ENCODE data around the gene ETV5.

ETV5 gene

DNA sequence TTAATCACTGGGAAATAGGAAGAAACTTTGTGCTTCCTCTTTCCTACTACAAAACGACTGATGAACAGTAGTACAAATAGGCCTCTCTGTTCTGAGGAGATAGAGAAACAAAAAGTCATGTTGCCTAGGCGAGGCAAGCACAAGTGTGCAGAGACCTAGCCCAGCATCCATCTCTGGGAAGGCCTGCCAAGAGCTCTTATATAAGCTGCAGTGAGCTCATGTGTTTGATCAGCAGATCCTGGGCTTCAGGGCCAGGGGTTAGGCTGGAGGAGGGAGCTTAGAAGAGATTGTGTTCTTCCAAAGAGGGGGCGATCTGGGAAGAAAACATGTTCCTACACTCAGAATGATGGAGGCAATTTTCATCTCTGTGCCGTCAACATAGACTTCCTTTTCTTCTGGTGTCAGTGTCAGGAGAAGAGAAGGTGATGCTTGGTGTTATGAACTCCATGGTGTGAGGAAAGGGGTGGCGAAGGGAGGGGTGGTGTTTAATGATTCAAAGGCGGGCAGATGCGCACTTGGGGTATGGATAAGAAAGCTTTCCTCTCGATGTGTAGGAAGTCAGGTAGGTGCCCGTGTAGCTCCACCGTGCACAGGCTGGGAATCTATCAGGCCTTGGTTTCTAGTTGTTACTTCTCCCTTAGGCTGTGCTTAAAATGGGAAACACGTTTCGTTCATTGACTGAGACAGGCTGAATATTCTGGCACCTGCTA, 29.5 kb upstream of the ETV5 start:
- Histone ChIP-seq H4K20me1 (ENCODE audit: insufficient read depth, low read length) (no peaks in the 10 kb centered on the region), H3K4me3 (ENCODE audit: low read length) (no peak overlapping the region), H2AFZ (ENCODE audit: low read depth, low read length) (no peak overlapping the region), H3K9ac (ENCODE audit: low read length) (no peak overlapping the region), H3K36me3 (replicated peaks; ENCODE audit: low read depth, low read length) (no peaks in the 10 kb centered on the region), H3K4me2 (ENCODE audit: low read length) (no peak overlapping the region), H3K4me1 (ENCODE audit: low read length) (0 out of 2 replicates have a peak, but pooled peaks cover 4% of the 10 kb centered on the region), H3K9me3 (ENCODE audit: insufficient read depth, low read length) (no peaks in the 10 kb centered on the region), H3K79me2 (ENCODE audit: low read length) (no peaks in the 10 kb centered on the region), H3K27me3 (ENCODE audit: low read depth, low read length) (peaks cover 8% of the 10 kb centered on the region; the same call in 1 of the 2 replicates), H3K27ac (ENCODE audit: low read length) (no peak overlapping the region)
- TF ChIP-seq CTCF (IDR thresholded peaks at IDR 0.05; ENCODE audit: low read depth, low read length) (no peak), EZH2phosphoT487 (IDR thresholded peaks at IDR 0.05; ENCODE audit: low read depth) (no peak)

DNA sequence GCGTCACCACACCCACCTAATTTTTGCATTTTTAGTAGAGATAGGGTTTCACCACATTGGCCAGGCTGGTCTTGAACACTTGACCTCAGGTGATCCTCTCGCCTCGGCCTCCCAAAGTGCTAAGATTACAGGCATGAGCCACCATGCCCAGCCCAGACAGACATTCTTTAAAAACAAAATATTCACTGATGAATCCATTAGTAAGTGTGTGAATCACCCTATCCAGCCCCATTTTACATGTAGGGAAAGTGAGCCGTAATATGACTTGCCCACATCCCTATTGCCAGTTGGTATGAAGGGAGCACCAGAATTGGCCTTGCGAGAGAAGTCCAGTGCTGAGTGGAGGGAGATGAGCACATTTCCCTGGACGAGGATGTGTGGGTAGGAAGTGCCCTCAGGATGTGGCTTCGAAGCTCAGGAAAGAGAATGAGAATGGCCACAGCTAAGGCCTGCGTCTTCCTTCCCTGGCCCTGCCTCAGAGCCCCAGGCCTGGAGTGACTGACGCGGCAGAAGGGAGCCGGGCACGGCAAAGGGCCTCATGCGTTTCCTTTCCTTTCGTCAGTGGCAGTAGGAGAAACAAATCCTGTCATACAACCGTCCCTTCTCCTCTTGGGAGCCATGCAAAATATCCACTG, 28.3 kb upstream of the ETV5 start:
- Histone ChIP-seq H3K4me3 (ENCODE audit: low read length) (no peak overlapping the region), H3K79me2 (ENCODE audit: low read length) (no peaks in the 10 kb centered on the region), H3K4me1 (ENCODE audit: low read length) (0 out of 2 replicates have a peak, but pooled peaks cover 2% of the 10 kb centered on the region), H3K9me3 (ENCODE audit: insufficient read depth, low read length) (no peaks in the 10 kb centered on the region), H4K20me1 (ENCODE audit: insufficient read depth, low read length) (no peaks in the 10 kb centered on the region), H3K27me3 (ENCODE audit: low read depth, low read length) (peaks cover 6% of the 10 kb centered on the region; the same call in 1 of the 2 replicates), H3K4me2 (ENCODE audit: low read length) (no peak overlapping the region), H3K9ac (ENCODE audit: low read length) (no peak overlapping the region), H2AFZ (ENCODE audit: low read depth, low read length) (no peak overlapping the region), H3K27ac (ENCODE audit: low read length) (no peak overlapping the region), H3K36me3 (replicated peaks; ENCODE audit: low read depth, low read length) (no peaks in the 10 kb centered on the region)
- no peak for TF ChIP-seq CTCF (IDR thresholded peaks at IDR 0.05; ENCODE audit: low read depth, low read length)
- TF ChIP-seq EZH2phosphoT487 (IDR thresholded peaks at IDR 0.05; ENCODE audit: low read depth) = no peak

DNA sequence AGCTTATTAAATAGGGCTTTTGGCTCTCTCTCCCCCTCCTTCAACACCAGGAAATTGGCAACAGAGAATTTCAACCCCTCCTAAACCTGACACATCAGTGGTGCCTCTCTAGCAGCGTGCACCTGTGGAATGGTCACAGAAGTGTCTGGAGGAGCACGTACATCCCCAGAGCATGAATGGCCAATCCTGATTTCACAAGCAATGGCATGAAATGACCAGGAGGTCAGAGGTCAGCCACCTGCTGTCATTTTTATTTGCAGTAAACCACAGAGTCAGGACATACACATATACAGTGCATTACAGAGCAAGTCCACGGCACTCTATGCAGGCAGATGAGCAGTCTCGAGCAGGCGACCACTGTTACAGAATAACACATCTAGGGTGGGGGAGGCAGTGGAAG, 25.1 kb upstream of the ETV5 start:
- Histone ChIP-seq H3K27me3 (ENCODE audit: low read depth, low read length) (peaks cover 13% of the 10 kb centered on the region), H3K4me3 (ENCODE audit: low read length) (no peak overlapping the region), H3K9me3 (ENCODE audit: insufficient read depth, low read length) (no peaks in the 10 kb centered on the region), H3K4me1 (ENCODE audit: low read length) (no peaks in the 10 kb centered on the region), H3K4me2 (ENCODE audit: low read length) (no peak overlapping the region), H3K27ac (ENCODE audit: low read length) (no peak overlapping the region), H4K20me1 (ENCODE audit: insufficient read depth, low read length) (no peaks in the 10 kb centered on the region), H3K9ac (ENCODE audit: low read length) (no peak overlapping the region), H3K36me3 (replicated peaks; ENCODE audit: low read depth, low read length) (no peaks in the 10 kb centered on the region), H3K79me2 (ENCODE audit: low read length) (no peaks in the 10 kb centered on the region), H2AFZ (ENCODE audit: low read depth, low read length) (no peak overlapping the region)
- TF ChIP-seq CTCF (IDR thresholded peaks at IDR 0.05; ENCODE audit: low read depth, low read length) (no peak), EZH2phosphoT487 (IDR thresholded peaks at IDR 0.05; ENCODE audit: low read depth) (no peak)

GRCh38 chr3:186132487-186132886, 23.6 kb upstream of the ETV5 start:
- Histone ChIP-seq H3K4me1 (ENCODE audit: low read length) (no peaks in the 10 kb centered on the region), H3K4me3 (ENCODE audit: low read length) (no peak overlapping the region), H3K27me3 (ENCODE audit: low read depth, low read length) (peaks cover 13% of the 10 kb centered on the region), H3K27ac (ENCODE audit: low read length) (no peak overlapping the region), H3K36me3 (replicated peaks; ENCODE audit: low read depth, low read length) (no peaks in the 10 kb centered on the region), H2AFZ (ENCODE audit: low read depth, low read length) (no peak overlapping the region), H3K9me3 (ENCODE audit: insufficient read depth, low read length) (no peaks in the 10 kb centered on the region), H3K9ac (ENCODE audit: low read length) (no peak overlapping the region), H3K79me2 (ENCODE audit: low read length) (no peaks in the 10 kb centered on the region), H4K20me1 (ENCODE audit: insufficient read depth, low read length) (no peaks in the 10 kb centered on the region), H3K4me2 (ENCODE audit: low read length) (no peak overlapping the region)
- TF ChIP-seq CTCF (IDR thresholded peaks at IDR 0.05; ENCODE audit: low read depth, low read length) (no peak), EZH2phosphoT487 (IDR thresholded peaks at IDR 0.05; ENCODE audit: low read depth) (no peak)

Data from OCI-LY3 (cell line).